Hepatocyte (in vitro differentiated cells): ENCODE data around the gene APBB2.

ENCODE experiments used
- CTCF ChIP-seq: fragments of 200-600 bp; sonication (generic); IDR thresholded peaks from 2 replicates; pipeline ENCODE4 v1.5.1; 2016; ENCODE audit warnings: antibody characterized with exemption, mild to moderate bottlenecking; ENCODE audit not compliant: poor library complexity
- EZH2phosphoT487 ChIP-seq: fragments of 200-600 bp; sonication (generic); IDR thresholded peaks from one replicate; pipeline ENCODE4 v1.6.1; 2018; ENCODE audit warnings: antibody characterized with exemption, mild to moderate bottlenecking, low read depth, moderate library complexity; ENCODE audit not compliant: unreplicated experiment, severe bottlenecking

GRCh38 chr4:40918330-40918729, 296.0 kb downstream of the APBB2 start:
- no peak for TF ChIP-seq CTCF
- no peak for TF ChIP-seq EZH2phosphoT487
